Adrenal gland (tissue), 12 donors: ENCODE results near the gene EXOC6B. TPM values are rescaled to one million over a fixed set of nuclear protein-coding genes. Genes with fewer than 3 reads are reported as not detected.

Source experiments
- DNase-seq, 7 donors: peaks; one replicate each; pipeline ENCODE4 v3.0.0-alpha.2; 2019 to 2020
- H3K27ac ChIP-seq, 5 donors: fragments of 200-600 bp; sonication (generic) in 4 of 5; 1 replicate in 3 of 5; 2 replicates in 2 of 5; pipeline versions ENCODE4 v1.5.1 to v1.8.0; 2016 to 2020; ENCODE audit warnings: mild to moderate bottlenecking in 1 of 5
- H3K27me3 ChIP-seq: fragments of 200-600 bp; 2 replicates; pipeline ENCODE4 v1.8.0; 2021
- H3K36me3 ChIP-seq, 2 donors: fragments of 200-600 bp; replicated peaks in 1 of 2; 1 replicate in 1 of 2; 2 replicates in 1 of 2; pipeline versions ENCODE4 v1.5.1 to v1.8.0; 2018 to 2022
- H3K4me1 ChIP-seq, 2 donors: fragments of 200-600 bp; replicated peaks in 1 of 2; 1 replicate in 1 of 2; 2 replicates in 1 of 2; pipeline versions ENCODE4 v1.5.1 to v1.8.0; 2018 to 2021
- H3K4me3 ChIP-seq, 4 donors: fragments of 200-600 bp; sonication (generic) in 3 of 4; one replicate each; pipeline ENCODE4 v1.5.1; 2016 to 2018
- H3K9me3 ChIP-seq, 3 donors: fragments of 200-600 bp; sonication (generic) in 1 of 3; replicated peaks in 1 of 3; 1 replicate in 2 of 3; 2 replicates in 1 of 3; pipeline versions ENCODE4 v1.5.1 to v1.8.0; 2016 to 2021
- CTCF ChIP-seq, 6 experiments: fragments of 450-650 bp in 4 of 6; fragments of 200-600 bp in 2 of 6; sonication (generic) in 1 of 6; IDR thresholded peaks; 1 replicate in 5 of 6; 2 replicates in 1 of 6; pipeline versions ENCODE4 v1.5.1 to v1.8.0; 2016 to 2021; ENCODE audit warnings: antibody characterized with exemption in 6 of 6, mild to moderate bottlenecking in 2 of 6, moderate library complexity in 1 of 6
- POLR2A ChIP-seq, 2 donors: fragments of 450-650 bp; IDR thresholded peaks; one replicate each; pipeline ENCODE4 v1.6.1; 2017; ENCODE audit warnings: antibody characterized with exemption in 2 of 2, mild to moderate bottlenecking in 2 of 2, moderate library complexity in 1 of 2
- WGBS, 4 donors: extraction: QIAGEN DNeasy Blood & Tissue Kit in 2 of 4; methylation state at CpG; one replicate each; pipeline versions ENCODE4 v1.1.5 to v1.1.7; 2013 to 2017; 5-methylcytosine and 5-hydroxymethylcytosine counted together
- intact Hi-C, 2 donors: fragments of 100-400 bp; cut with DNase I; formaldehyde crosslinking; loops; one replicate each; pipeline versions ENCODE4 v1.14.1 to v1.15.0; 2022 to 2023
- polyA plus RNA-seq, 3 donors: library from polyadenylated mRNA; stranded (reverse); fragments of 200-250 nt in 2 of 3; fragments of 350-450 nt in 1 of 3; fragmentation: Illumina TruSeq in 1 of 3; extraction: RNeasy Lipid Tissue Mini Kit (QIAGEN cat#74804) in 1 of 3; gene quantifications; one replicate each; pipeline ENCODE4 v1.2.3, GENCODE V29; 2013 to 2014
- total RNA-seq, 9 donors: library from RNA; depleted of rRNA in 4 of 9; stranded (reverse); fragments of >200 nt in 4 of 9; fragments of 120-200 nt in 1 of 9; fragmentation: NEBNext Ultra II Directional in 1 of 9; extraction: Animal tissue kit (Norgen Biotek cat#: 25700) in 1 of 9; gene quantifications; one replicate each; pipeline versions ENCODE4 v1.1.0 to v1.2.4, GENCODE V29; 2013 to 2023
- donor health status: healthy with polysubstance abuse.
- donor health status: Bipolar disorder and iron deficiency.
- donor health status: DM: yes; HTN: yes; CAD: no.
- donor health status: DM: no; HTN: no; CAD: no.
- donor health status: DM: no; HTN: no; CAD: no.
- donor health status: DM: yes; HTN: yes; CAD: no.

EXOC6B gene
- total and polyA plus RNA-seq, 12 donors, result 6.0 to 92.6 (median 50.6) TPM

- no peak overlapping the region for H3K4me3 ChIP-seq
- peaks cover 0 to 11% (median 0%) of the 10 kb centered on the region in 3 donors for H3K9me3 ChIP-seq
- no peaks in the 10 kb centered on the region for H3K27me3 ChIP-seq
- no peak for TF ChIP-seq POLR2A (IDR thresholded peaks at IDR 0.05)
- no peak for TF ChIP-seq CTCF (IDR thresholded peaks at IDR 0.05)
- intact Hi-C loops, result no loop called here
- H3K4me1 ChIP-seq, result peaks cover 0 to 27% of the 10 kb centered on the region in 2 donors
- H3K27ac ChIP-seq, result peak overlapping the region in 2 of 5 donors; percentile 20 to 33
- 31 to 44% (median 40%) methylated on average over 2 of the region's 2 CpGs for WGBS, 4 donors
- DNase-seq, result peak in 1 of 7 donors; percentile 36
- no peaks in the 10 kb centered on the region for H3K36me3 ChIP-seq
Observed at GRCh38 chr2:72813841-72814240, 12.0 kb downstream of the EXOC6B start.

- intact Hi-C loops, result no loop called here
Observed at GRCh38 chr2:72810165-72810564, 15.7 kb downstream of the EXOC6B start.

GRCh38 chr2:72809095-72809494, 16.7 kb downstream of the EXOC6B start:
- H3K9me3 ChIP-seq, result peaks cover 0 to 12% (median 0%) of the 10 kb centered on the region in 3 donors
- H3K27me3 ChIP-seq, result no peaks in the 10 kb centered on the region
- TF ChIP-seq CTCF (IDR thresholded peaks at IDR 0.05), result no peak
- TF ChIP-seq POLR2A (IDR thresholded peaks at IDR 0.05), result no peak

More at GRCh38 chr2:72810165-72810564, 15.7 kb downstream of the EXOC6B start:
- TF ChIP-seq CTCF (IDR thresholded peaks at IDR 0.05) (no peak), POLR2A (IDR thresholded peaks at IDR 0.05) (no peak)
- Histone ChIP-seq H3K4me1 (peaks cover 0 to 6% of the 10 kb centered on the region in 2 donors), H3K27me3 (no peaks in the 10 kb centered on the region), H3K27ac (no peak overlapping the region), H3K9me3 (peaks cover 0 to 12% (median 0%) of the 10 kb centered on the region in 3 donors), H3K4me3 (no peak overlapping the region), H3K36me3 (no peaks in the 10 kb centered on the region)
- no peak for DNase-seq
- WGBS, 4 donors, result 97 to 99% (median 98%) methylated on average over 4 of the region's 4 CpGs

GRCh38 chr2:72806280-72806945, 19.4 kb downstream of the EXOC6B start:
- 94 to 96% (median 95%) methylated on average over 3 of the region's 3 CpGs for WGBS, 4 donors

More at GRCh38 chr2:72809095-72809494, 16.7 kb downstream of the EXOC6B start:
- no peak for DNase-seq
- H3K27ac ChIP-seq, result no peak overlapping the region
- intact Hi-C loops, result no loop called here
- peaks cover 0 to 1% of the 10 kb centered on the region in 2 donors for H3K4me1 ChIP-seq
- H3K36me3 ChIP-seq, result no peaks in the 10 kb centered on the region
- no peak overlapping the region for H3K4me3 ChIP-seq
- 95 to 98% (median 96%) methylated on average over 1 of the region's 1 CpG for WGBS, 4 donors

More at GRCh38 chr2:72806280-72806945, 19.4 kb downstream of the EXOC6B start:
- TF ChIP-seq POLR2A (IDR thresholded peaks at IDR 0.05) (no peak), CTCF (IDR thresholded peaks at IDR 0.05) (no peak)
- no peak overlapping the region for H3K27ac ChIP-seq
- H3K9me3 ChIP-seq, result peaks cover 0 to 12% (median 0%) of the 10 kb centered on the region in 3 donors
- H3K27me3 ChIP-seq, result no peaks in the 10 kb centered on the region
- H3K4me3 ChIP-seq, result no peak overlapping the region
- intact Hi-C loops, result no loop called here
- no peak for DNase-seq
- H3K4me1 ChIP-seq, result no peaks in the 10 kb centered on the region
- H3K36me3 ChIP-seq, result no peaks in the 10 kb centered on the region
